GM03348 (cell line): Measurements from ENCODE around the gene SAMD11.
"Not testable (repeated sequence)": the region's sequence is repeated elsewhere in the genome, so short reads cannot be mapped to it uniquely, and the experiment has no call there.

Source experiments
- DNase-seq: peaks from one replicate; pipeline ENCODE4 v3.0.0; 2012; ENCODE audit warnings: low spot score

Gene SAMD11

DNA sequence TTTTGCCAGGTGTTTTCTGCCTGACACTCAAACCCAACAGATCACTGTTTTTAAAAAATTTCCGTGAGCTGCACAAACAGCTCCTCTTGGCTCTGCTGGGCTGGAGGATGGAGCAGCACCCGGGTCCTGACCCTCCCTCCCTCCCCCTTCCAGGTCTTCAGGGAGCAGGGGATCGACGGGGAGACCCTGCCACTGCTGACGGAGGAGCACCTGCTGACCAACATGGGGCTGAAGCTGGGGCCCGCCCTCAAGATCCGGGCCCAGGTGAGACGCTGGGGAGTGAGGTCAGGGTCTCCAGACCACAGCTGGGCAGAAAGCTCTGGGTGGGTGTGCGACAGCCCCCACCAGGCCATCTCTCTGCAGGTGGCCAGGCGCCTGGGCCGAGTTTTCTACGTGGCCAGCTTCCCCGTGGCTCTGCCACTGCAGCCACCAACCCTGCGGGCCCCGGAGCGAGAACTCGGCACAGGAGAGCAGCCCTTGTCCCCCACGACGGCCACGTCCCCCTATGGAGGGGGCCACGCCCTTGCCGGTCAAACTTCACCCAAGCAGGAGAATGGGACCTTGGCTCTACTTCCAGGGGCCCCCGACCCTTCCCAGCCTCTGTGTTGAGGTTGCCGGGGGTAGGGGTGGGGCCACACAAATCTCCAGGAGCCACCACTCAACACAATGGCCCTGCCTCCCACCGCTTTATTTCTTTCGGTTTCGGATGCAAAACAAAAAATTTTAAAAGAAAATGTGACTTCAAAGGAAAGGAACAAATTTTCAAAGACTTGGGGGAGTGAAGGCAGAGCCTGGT, 20.0 kb downstream of the SAMD11 start:
- DNase-seq = no peak

DNA sequence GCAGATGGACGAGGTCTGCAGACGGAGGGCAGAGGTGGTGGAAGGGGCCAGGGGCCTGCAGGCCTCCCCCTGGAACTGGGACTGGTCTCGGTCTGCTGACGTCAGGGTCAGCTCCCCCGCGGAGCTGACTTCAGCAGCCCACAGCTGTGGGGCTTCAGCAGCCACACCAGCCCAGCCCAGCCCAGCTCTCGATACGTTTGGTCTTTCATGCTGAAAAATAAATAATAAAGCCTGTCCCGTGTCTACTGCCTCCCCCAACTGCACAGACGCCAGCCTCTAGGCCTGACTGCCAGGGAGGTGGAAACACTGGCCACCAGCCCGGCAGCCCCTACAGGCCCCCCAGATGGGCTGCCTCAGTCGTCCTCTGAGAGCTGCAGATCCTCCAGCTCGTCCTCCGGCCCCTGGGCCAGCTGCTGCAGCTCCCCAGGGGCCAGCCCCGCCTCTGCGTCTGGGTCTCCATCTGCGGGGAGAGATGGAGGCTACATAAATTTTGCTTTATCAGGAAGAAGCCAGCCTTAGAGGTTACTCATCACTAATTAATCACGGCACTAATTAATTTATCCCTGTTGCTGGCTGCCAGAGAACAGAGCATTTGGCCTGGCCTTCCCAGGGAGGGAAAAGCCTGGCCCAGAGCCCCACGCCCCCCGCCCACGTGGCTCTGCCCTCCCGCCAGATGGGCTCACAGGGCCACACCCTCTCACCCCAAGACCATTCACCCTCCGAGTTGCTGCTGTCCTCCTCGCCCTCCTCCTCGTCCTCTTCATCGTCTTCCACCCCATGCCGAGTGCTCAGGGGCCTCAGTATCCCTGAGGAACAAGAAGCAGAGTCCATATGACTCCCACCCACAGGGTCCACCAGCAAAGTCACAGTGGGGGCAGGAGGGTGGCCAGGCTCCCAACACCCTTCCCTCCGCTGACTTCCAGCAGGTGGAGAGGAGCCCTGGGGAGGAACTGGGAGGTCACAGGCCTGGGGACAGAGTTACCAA, 20.9 kb downstream of the SAMD11 start:
- DNase-seq = peak; percentile 52

DNA sequence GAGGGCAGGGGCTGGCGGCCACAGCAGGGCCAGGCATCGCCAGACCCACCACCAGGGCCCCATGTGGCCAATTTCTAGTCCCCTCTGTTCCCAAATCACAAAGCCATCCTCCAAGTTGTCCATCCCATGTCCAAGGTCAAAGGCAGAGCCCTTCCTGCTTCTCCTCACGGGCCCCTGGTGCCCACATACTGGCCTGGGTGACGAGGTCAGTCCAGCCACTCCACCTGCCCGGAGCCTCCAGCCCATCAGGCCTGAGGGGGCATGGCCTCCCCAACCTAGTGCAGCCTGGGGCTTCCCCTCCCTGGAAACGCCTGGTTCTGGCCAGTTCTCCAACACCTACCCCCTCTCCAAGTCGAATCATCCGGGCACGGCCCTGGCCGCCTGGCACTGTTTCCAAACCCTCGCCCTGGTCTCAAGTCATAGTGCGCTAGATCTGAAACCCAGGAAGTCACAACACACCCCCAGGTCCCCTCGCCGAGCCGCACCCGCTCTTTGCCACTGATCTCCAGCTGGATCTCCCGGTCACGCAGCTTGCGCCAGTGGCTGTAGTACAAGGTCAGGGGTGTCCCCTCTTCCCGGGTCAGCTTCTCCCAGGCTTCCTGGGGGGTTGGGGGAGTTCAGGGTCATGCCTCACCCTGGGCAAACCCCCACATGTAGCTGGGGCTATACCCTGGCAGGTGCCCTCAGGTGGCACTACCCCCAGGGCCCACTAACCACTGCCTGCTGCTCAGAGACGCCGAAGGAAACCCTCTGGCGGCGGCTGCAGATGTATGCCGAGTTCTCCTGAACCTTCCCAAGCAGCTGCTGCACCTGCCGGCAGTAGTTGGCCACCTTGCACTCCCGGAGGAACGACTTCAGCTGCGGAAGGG, 22.2 kb downstream of the SAMD11 start:
- DNase-seq = no peak

DNA sequence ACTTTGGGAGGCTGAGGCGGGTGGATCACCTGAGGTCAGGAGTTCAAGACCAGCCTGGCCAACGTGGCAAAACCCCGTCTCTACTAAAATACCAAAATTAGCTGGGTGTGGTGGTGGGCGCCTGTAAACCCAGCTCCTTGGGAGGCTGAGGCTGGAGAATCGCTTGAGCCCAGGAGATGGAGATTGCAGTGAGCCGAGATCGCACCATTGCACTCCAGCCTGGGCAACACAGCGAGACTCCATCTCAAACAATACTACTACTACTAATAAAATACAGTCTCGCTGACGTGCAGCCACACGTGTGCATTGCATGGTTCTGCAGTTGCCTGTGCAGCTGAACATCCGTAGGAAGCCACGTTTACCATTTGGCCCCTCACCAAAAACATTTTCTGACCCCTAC, 23.1 kb downstream of the SAMD11 start:
- DNase-seq = not testable (repeated sequence)

DNA sequence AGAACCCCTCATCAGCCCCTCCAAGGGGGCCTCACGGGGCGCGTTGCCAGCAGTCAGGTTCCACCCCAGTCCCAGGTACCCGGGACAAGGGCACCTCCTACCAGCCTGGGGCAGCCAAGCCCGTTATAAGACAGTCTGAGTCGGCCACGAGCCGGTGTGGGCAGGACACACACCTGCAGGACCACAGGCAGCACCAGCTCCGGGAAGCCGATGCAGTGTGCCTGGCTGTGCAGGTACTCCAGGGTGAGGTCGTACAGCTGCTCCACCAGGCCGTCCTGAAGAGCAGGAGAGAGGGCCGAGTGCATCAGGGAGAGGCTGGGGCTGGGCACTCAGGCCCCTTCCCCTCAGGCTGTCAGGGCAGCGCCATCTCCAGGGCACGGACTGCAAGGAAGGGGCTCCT, 24.2 kb downstream of the SAMD11 start:
- no peak for DNase-seq

DNA sequence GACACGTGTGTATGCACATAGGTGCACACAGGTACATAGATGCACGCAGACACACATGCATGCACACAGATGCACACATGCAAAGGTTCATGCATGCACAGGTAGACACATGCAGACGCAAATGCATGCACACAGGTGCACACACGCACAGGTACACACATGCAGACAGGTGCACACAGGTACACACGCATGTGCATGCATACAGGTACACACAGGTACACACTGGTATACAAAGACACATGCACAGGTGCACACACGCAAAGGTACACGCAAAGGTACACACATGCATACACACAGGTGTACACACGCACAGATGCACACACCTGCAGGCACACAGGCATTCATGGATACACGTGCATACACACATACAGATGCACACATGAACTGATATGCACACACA, 26.5 kb downstream of the SAMD11 start:
- no peak for DNase-seq

DNA sequence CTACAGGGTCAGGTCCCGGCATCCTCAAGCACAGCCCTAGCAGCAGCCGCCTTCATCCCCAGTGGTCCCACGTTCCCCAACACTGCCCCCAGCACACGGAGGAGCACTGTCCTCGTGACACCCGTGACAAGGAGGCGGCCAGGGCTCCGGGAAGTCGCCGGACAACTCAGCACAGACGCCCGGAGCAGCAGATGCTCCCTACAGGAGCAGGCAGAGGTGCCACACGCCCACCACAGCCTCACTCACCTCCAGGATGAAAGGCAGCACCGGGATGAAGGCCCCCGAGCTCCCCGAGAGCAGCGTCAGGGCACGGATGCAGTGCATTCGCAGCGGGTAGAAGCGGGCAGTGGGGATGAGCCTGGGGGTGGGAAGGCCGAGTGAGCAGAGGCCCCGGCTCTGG, 27.2 kb downstream of the SAMD11 start:
- no peak for DNase-seq

DNA sequence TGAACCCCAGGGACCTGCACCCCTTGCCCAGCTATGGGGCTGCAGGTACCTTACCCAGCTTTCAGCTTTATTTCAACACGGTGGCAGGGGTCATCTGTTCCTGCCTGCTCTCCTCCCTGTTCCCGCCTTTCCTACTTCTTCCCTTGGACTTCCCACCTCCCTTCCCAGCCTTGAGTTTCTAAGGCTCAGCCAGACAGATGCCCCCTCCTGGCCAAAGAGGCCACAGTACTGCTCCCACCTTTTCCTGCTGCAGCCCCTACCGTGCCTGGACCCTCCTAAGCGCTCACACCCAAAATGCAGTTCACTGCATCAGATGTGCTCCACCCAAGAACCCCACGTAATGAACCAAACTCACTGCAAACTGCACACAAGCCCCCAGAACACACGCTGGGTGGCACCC, 27.6 kb downstream of the SAMD11 start:
- no peak for DNase-seq

DNA sequence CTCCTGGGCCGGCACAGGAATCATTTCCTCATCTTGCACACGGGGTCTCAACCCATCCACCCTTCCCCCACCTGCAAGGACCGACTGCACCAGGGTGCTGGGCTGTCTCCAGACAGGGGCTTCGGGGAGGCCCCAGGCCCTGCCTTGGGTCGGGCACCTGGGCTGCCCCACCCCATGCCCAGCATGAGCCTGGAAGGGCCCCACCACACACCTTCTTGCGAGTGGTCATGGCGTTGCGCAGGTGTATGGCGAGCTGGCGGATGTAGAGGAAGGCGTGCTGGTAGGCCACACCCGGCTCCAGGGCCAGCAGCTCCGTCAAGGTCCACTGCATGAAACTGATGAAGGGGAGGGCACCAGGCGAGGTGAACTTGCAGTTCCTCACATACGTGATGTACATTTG, 28.5 kb downstream of the SAMD11 start:
- no peak for DNase-seq

DNA sequence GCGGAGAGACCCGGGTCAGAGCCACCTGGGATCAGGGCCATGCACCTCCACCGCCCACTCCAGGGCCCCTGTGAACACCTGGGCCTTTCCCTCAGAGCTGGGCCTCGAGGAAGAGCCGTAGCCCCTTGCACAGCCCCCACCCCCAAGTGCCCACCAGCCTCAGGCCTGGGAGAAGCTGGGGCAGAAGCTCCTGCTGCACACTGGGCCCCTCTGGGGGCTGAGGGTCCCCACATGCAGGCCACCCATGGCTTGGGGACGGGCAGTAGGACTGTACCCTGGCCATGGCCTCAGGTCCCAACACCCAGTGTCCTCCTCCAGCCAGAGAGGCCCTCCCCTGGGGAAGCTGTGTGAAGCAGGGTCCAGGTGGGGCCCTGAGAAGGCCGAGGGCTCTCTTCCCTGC, 28.9 kb downstream of the SAMD11 start:
- DNase-seq = no peak

DNA sequence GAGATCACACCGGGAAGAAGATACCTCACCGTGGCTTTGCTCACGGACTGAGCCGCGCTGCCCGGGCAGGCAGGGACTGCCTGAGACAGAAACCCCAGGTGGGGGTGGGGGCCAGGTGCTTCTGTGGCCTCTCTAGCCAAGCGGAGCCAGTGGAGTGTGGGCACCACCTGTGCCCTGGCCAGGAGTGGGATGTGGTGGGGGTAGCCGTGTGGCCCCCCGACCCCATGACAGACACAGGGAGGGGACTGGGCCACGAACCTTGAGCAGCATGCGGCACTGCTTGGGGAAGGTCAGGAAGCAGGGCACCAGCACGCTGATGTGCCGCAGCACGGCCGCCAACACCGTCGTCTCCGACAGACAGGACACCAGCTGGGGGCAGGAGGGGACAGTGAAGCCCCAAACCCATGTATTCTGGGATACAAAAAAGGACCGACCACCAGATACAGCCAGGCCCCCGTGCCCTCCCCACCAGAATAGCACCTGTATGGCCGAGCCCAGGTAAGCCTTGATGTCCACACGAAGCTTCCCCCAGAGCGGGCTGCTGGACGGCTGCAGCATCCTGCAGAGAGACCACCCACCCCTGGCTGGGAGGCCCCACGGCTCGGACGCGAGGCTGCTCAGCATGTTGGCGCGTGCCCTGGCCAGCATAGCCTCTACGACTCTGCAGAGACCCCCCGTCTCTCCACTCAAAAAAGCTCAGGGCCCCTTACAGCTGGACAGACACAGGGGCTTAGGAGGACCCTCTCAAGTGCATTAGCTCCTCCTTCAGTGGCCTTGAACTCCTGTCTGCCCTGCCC, 30.0 kb downstream of the SAMD11 start:
- no peak for DNase-seq

DNA sequence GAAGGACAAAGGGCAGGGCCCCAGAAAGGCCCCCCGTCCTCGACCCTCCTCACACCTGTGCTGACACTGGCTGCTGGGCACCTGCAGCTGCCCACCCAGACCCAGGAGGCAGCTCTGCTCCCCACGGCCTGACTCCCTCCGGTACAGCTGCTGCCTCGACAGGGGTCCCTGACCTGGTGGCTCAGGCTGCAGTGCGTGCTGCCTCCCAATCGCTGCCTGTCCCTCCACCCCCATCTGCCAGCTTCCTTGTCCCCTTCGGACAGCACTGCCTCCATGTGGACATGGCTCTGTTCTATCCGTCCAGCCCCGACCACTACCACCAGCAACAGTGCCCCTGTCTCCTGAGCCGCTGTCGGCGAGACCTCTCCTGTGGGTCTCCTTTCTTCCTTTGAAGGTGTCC, 31.2 kb downstream of the SAMD11 start:
- DNase-seq = no peak

DNA sequence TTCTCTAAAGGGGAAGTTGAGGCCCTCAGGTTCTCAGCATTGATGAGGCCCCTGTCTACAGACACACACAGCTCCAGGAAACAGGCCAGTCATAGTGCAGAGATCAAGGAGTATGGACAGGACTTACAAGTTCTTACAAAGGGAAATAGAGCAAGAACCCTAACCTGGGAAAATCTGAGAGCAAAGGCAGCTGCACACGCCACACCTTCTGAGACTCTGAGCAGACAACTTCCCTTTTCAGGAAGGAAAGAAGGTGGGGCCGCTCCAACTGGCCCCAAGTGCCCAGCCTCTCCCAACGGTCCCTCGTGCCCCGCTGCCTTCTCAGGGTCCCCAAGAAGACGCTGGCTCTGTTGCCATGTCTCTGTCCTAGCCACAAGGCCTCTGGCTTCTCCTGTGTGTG, 31.8 kb downstream of the SAMD11 start:
- no peak for DNase-seq

DNA sequence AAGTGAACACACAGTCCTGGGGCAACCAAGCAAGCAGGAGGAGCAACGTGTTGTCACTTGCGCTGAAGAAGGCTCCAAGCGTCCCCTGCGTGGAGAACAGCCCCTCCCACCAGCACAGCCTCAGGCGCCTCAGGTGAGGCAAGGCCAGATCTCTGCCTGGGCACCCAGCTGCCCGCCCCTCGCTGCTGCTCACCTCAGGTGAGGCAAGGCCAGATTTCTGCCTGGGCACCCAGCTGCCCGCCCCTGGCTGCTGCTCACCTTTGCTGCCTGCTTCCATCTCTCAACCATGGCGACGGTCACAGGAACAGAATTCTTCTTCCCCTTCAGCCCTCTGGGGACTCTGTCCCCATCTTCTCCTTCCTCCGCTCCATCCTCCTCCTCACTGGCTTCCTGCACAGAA, 32.9 kb downstream of the SAMD11 start:
- no peak for DNase-seq

DNA sequence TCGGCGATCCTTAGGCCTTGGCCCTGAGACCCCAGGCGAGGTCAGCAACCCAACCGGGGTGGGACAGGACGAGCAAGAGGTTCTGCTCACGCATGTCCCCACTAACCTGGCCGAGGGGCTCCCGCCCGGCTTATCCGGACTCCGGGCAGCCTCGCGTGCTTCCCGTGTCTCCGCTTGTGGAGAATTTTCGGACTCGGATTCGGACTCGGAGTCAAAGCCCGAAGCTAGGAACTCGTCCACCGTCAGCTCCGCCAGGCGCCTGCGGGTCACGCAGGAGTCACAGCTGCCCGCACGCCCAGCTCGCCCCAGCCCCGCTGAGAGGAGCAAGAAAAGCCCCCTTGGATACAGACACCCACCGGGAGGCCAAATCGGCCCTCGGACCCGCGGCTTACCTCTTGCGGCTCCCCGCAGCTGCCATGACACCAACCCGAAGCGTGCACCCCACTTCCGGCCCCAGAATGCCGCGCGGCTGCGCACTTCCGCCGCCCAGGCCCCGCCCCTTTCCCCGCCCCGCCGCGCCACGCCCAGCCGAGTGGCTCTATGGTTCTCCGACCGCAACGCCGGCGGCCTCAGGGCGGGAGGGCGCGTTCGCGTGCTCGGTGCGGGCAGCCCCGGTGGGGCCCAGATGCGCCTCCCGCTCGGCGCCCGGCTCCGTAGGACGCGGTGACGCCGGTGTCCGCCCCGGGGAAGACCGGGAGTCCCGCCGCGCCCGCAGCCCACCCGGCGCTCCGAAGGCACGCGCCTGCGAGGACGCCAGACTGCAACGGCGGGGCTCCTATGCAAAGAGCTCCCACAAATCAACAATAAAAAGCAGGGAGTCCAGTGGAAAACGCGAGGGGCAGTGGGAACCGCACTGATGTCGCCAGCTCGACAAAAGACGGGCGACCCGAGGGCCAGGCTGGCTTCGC, 35.4 kb downstream of the SAMD11 start, which contains the start of gene NOC2L:
Gene NOC2L (minus strand): TSS at position 434 of the 908 bp plus-strand sequence. CDS start 16 bp downstream, at position 418.
- DNase-seq = peak; percentile 96

DNA sequence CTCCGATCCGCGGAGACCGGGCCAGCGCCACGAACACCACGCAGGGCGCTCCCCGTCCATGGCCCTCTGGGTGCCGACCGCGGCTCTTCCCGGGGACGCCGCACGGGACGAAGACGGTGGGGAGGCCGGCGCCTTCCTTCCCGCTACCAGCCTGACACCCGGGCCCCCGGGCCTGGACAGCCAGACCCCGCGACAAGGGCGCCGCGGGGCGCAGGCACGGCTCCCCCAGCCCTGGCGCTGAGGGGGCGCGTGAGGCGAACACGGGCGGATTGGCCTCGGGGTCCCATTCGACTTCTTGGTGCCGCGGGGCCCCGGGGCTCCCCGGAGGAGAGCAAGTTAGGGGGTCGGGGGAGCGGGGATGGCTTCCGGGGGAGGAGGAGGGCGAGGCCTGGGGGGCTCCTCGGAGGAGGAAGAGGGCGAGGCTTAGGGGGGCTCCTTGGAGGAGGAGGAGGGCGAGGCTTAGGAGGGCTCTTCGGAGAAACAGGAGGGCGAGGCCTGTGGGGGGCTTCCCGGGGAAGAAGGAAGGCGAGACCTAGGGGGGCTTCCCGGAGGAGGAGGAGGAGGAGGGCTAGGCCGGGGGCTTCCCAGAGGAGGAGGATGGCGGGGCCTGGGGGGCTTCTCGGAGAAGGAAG, 36.1 kb downstream of the SAMD11 start:
- no peak for DNase-seq

DNA sequence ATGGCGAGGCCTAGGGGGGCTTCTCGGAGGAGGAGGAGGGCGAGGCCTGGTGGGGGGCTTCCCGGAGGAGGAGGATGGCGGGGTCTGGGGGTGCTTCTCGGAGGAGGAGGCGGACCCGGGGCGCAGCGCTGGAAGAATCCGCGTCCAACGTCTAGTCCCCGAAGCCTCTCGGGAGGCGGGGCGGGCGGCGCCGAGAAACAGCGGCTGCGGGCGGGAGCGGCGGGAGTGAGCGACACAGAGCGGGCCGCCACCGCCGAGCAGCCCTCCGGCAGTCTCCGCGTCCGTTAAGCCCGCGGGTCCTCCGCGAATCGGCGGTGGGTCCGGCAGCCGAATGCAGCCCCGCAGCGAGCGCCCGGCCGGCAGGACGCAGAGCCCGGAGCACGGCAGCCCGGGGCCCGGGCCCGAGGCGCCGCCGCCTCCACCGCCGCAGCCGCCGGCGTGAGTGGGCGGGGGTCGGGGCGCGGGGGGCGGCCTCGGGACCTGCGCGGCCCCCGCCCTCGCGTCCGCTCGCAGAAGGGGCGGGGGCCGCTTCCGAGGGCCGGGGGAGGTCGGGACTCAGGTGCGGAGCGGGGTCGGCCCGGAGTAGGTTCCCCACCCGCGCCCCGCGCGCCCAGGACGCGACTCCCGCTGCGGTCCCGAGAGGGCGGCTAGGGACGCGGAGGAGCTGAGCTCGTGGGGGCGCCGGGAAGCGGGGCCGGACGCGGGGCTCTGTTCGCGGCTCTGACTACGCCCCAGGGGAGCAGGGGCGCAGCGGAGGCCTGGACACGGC, 36.8 kb downstream of the SAMD11 start, which contains the start of gene KLHL17:
Gene KLHL17 (plus strand): TSS at position 222 of the 769 bp plus-strand sequence. CDS start 110 bp downstream, at position 332.
- peak; percentile 92 for DNase-seq

DNA sequence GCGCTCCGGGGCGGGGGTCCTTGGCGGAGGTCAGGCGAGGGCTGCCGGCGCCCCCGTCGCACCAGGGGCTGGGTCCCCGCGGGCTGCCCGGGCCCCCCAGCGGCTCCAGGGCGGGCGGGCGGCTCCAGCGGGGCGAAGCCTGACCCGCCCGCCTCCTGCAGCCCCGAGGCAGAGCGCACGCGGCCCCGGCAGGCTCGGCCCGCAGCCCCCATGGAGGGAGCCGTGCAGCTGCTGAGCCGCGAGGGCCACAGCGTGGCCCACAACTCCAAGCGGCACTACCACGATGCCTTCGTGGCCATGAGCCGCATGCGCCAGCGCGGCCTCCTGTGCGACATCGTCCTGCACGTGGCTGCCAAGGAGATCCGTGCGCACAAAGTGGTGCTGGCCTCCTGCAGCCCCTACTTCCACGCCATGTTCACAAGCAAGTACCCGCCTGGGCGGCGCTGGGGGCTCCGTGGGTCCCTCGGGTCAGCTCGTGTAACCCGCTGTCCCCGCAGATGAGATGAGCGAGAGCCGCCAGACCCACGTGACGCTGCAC, 37.5 kb downstream of the SAMD11 start:
- DNase-seq = peak; percentile 62
